Esophagus squamous epithelium (tissue), 4 donors: ENCODE measurements around the gene KCNQ1.

Experiments
- POLR2A ChIP-seq, 4 donors: fragments of 450-650 bp; IDR thresholded peaks; one replicate each; pipeline ENCODE4 v1.6.1; 2017; ENCODE audit warnings: antibody characterized with exemption in 4 of 4, mild to moderate bottlenecking in 4 of 4, moderate library complexity in 3 of 4
- TF ChIP-seq, protein P1 (sequence below), 6 experiments: fragments of 450-650 bp in 4 of 6; fragments of 200-600 bp in 2 of 6; sonication (generic) in 2 of 6; IDR thresholded peaks; one replicate each; pipeline ENCODE4 v1.5.1; 2016 to 2019; ENCODE audit warnings: antibody characterized with exemption in 6 of 6, mild to moderate bottlenecking in 4 of 6, moderate library complexity in 4 of 6

DNA sequence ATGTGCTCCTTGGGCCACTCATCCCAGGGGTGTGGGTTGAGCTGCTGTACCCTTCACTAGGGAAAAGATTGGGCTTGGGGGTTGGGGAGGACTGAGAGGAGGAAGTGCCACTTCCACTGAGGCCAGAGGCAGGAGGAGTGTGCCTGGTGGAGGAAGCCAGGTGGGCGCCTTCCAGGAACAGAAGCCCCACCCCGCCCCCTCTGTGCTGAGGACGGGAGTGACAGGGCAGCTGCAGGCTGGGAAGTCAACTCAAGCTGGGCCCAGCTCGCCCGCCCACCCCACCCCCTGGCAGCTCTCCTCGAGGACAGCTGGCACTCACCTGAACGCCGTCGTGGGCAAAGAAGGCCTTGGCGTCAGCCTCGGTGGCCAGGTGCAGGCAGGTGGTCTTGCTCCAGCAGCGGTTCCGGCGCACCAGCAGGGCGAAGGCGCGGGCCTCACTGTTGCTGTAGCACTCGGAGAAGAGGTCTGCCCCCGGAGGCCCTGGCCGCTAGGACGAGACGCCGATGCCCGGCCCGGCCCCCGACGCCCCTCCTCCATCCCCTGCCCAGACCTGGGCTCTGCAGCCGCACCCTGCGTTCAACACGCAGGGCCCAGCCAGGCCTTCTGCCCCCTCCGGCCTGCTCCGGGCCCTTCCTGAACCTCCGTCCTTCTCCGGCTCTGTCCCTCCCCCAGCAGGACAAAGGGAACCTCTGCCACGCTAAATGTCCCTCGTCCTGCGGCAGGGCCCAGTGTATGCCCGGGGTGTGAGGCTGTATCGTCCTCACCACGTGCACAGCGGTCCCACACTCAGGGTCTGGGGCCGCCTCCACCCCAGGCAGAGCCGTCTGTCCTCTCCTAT lies 30.8 kb upstream of the KCNQ1 start:
- TF ChIP-seq, protein P1, sequence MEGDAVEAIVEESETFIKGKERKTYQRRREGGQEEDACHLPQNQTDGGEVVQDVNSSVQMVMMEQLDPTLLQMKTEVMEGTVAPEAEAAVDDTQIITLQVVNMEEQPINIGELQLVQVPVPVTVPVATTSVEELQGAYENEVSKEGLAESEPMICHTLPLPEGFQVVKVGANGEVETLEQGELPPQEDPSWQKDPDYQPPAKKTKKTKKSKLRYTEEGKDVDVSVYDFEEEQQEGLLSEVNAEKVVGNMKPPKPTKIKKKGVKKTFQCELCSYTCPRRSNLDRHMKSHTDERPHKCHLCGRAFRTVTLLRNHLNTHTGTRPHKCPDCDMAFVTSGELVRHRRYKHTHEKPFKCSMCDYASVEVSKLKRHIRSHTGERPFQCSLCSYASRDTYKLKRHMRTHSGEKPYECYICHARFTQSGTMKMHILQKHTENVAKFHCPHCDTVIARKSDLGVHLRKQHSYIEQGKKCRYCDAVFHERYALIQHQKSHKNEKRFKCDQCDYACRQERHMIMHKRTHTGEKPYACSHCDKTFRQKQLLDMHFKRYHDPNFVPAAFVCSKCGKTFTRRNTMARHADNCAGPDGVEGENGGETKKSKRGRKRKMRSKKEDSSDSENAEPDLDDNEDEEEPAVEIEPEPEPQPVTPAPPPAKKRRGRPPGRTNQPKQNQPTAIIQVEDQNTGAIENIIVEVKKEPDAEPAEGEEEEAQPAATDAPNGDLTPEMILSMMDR (IDR thresholded peaks at IDR 0.05), result no peak
- no peak for TF ChIP-seq POLR2A (IDR thresholded peaks at IDR 0.05)
